ENCODE results near the gene SAMD4A. TPM values are rescaled to one million over a fixed set of nuclear protein-coding genes. Genes with fewer than 3 reads are reported as not detected.

Gene SAMD4A
- total and polyA plus RNA-seq, 2 of the 4 experiments (the other 2 are of a cell fraction) = 22.9 to 38.2 TPM

DNA sequence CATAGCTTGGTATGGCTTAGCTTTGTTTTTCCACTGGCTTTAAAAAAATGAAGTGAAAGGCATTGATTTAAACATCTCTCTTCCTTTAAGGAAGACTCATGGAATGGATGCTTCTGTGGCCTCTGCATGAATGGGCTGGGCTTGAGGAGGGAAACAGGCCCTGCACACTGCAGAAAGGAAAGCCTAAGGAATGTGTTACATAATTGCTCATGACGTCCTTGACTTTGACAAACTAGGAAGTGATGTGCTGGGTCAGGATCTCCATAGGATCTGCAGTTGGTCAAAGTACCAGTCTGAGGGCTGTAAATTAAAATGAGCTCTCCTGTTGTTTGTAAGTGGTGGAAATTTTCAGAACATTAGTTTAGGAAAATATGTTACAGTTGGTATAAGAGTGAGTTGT, 12.7 kb downstream of the SAMD4A start:
- H2AK5ac ChIP-seq (ENCODE audit: low read depth, low read length) = no peak overlapping the region
- no peak overlapping the region for H3K56ac ChIP-seq (ENCODE audit: extremely low read depth, insufficient read depth, low read length)
- H3K14ac ChIP-seq (replicated peaks; ENCODE audit: low read depth, low read length) = no peak overlapping the region
- peaks cover 34% of the 10 kb centered on the region for H3K4me1 ChIP-seq (ENCODE audit: control insufficient read depth, insufficient read depth, low read length)
- peaks cover 89% of the 10 kb centered on the region for H4K20me1 ChIP-seq (ENCODE audit: insufficient read depth, low read length)
- no peak overlapping the region for H3K9ac ChIP-seq (ENCODE audit: low read depth, low read length)
- in situ Hi-C loops (cut with MboI; ENCODE audit: low sequenced_read_pairs) = no loop called here
- H3K4ac ChIP-seq (ENCODE audit: low read depth, low read length) = no peak overlapping the region
- dilution Hi-C loops (cut with HindIII; ENCODE audit: low sequenced_read_pairs, unreplicated experiment) = no loop called here
- H2AK9ac ChIP-seq (replicated peaks; ENCODE audit: low read depth, low read length, poor library complexity) = no peak overlapping the region
- no peak overlapping the region for H2AFZ ChIP-seq (replicated peaks; ENCODE audit: low read length, poor library complexity)
- peak overlapping the region; percentile 0 for H2BK5ac ChIP-seq (ENCODE audit: low read depth, low read length, poor library complexity, severe bottlenecking)
- H3K79me1 ChIP-seq (ENCODE audit: low read depth in 1 of 2, low read length in 2 of 2) = peaks cover 31 to 81% of the 10 kb centered on the region in 2 experiments
- H3K27me3 ChIP-seq (ENCODE audit: control insufficient read depth, insufficient read depth, low read length) = no peaks in the 10 kb centered on the region
- no peak overlapping the region for H2BK20ac ChIP-seq (ENCODE audit: low read depth, low read length)
- ATAC-seq (ENCODE audit: low read depth) (peak; percentile 42), DNase-seq (peak; percentile 73)
- no peak for TF ChIP-seq NFE2L2 (IDR thresholded peaks at IDR 0.05; ENCODE audit: low read depth, low read length)
- no peak for TF ChIP-seq SMC3 (IDR thresholded peaks at IDR 0.05; ENCODE audit: low read depth, low read length)
- peak; percentile 35; the same call in 1 of the 2 replicates for TF ChIP-seq CEBPB (IDR thresholded peaks at IDR 0.05; ENCODE audit: low read depth, low read length)
- TF ChIP-seq MXI1 (IDR thresholded peaks at IDR 0.05; ENCODE audit: borderline replicate concordance, low read depth, low read length) = no peak
- TF ChIP-seq RCOR1 (IDR thresholded peaks at IDR 0.05; ENCODE audit: insufficient replicate concordance, low read length) = no peak
- peak; percentile 31; the same call in 1 of the 2 replicates for TF ChIP-seq POLR2A (IDR thresholded peaks at IDR 0.05; ENCODE audit: low read depth, low read length)
- no peak for TF ChIP-seq MAFK (IDR thresholded peaks at IDR 0.05; ENCODE audit: low read depth, low read length)
- TF ChIP-seq RFX5 (IDR thresholded peaks at IDR 0.05; ENCODE audit: low read depth, low read length) = no peak
- no peak for TF ChIP-seq FOS (IDR thresholded peaks at IDR 0.05; ENCODE audit: low read depth, low read length)
- ChIA-PET POLR2A (ENCODE audit: unreplicated experiment) (interaction anchor here (0.6 kb wide), 1 partner anchor 112 kb away, joined by 21 read pairs; no protein-coding TSS in a partner anchor), CTCF (no interaction called here)
- H3K9me3 ChIP-seq (ENCODE audit: control insufficient read depth, insufficient read depth, low read length) = no peaks in the 10 kb centered on the region
- 17% methylated on average over 1 of the region's 1 CpG; no CpG with 5 or more reads in 1 of the 2 experiments for WGBS, 2 experiments (ENCODE audit: extremely low coverage in 2 of 2, insufficient read length in 1 of 2)
- peaks cover 36% of the 10 kb centered on the region for H3K9me1 ChIP-seq (ENCODE audit: insufficient read depth, low read length)
- intact Hi-C loops (cut with micrococcal nuclease) = no loop called here
- H2BK120ac ChIP-seq (ENCODE audit: low read depth, low read length) = no peak overlapping the region
- H3K27ac ChIP-seq (ENCODE audit: insufficient read depth, low read length) = no peak overlapping the region
- no peak overlapping the region for H3K23ac ChIP-seq (ENCODE audit: low read depth, low read length)
- no peak overlapping the region for H3K4me3 ChIP-seq (ENCODE audit: insufficient read depth, low read depth, low read length)
- no peak overlapping the region for H3K4me2 ChIP-seq (ENCODE audit: low read depth, low read length)
- H3K36me3 ChIP-seq (ENCODE audit: control insufficient read depth, insufficient read depth, low read length) = peaks cover 11% of the 10 kb centered on the region
- no peak overlapping the region for H2BK15ac ChIP-seq (ENCODE audit: low read depth, low read length)
- no peak overlapping the region for H4K8ac ChIP-seq (ENCODE audit: low read depth in 2 of 2, low read length in 2 of 2)
- H4K91ac ChIP-seq (ENCODE audit: insufficient read depth, low read depth, low read length) = no peak overlapping the region
- H4K5ac ChIP-seq (ENCODE audit: low read depth, low read length) = no peak overlapping the region
- H3K18ac ChIP-seq (ENCODE audit: low read depth, low read length) = no peak overlapping the region
- no TSS peak for BruUV-seq (replicated peaks)
